Fibroblast of pulmonary artery (primary cell): ENCODE data around the gene PPP6R3.

Source experiments
- DNase-seq: peaks from one replicate; pipeline ENCODE4 v3.0.0-alpha.2; 2010; ENCODE audit warnings: low read depth
- H3K4me3 ChIP-seq: replicated peaks from 2 replicates; pipeline ENCODE4 v1.5.1; 2011; ENCODE audit warnings: low read depth, mild to moderate bottlenecking, control low read depth, low read length, moderate library complexity
- TF ChIP-seq, protein P1 (sequence below): IDR thresholded peaks from 2 replicates; pipeline ENCODE4 v1.5.1; 2011; ENCODE audit warnings: mild to moderate bottlenecking, control low read depth, low read length, inconsistent platforms; ENCODE audit errors: missing control alignments

The PPP6R3 gene

GRCh38 chr11:68657021-68657780 is 196.6 kb downstream of the PPP6R3 start:
- TF ChIP-seq, protein P1, sequence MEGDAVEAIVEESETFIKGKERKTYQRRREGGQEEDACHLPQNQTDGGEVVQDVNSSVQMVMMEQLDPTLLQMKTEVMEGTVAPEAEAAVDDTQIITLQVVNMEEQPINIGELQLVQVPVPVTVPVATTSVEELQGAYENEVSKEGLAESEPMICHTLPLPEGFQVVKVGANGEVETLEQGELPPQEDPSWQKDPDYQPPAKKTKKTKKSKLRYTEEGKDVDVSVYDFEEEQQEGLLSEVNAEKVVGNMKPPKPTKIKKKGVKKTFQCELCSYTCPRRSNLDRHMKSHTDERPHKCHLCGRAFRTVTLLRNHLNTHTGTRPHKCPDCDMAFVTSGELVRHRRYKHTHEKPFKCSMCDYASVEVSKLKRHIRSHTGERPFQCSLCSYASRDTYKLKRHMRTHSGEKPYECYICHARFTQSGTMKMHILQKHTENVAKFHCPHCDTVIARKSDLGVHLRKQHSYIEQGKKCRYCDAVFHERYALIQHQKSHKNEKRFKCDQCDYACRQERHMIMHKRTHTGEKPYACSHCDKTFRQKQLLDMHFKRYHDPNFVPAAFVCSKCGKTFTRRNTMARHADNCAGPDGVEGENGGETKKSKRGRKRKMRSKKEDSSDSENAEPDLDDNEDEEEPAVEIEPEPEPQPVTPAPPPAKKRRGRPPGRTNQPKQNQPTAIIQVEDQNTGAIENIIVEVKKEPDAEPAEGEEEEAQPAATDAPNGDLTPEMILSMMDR, result no peak
- no peak overlapping the region for H3K4me3 ChIP-seq
- no peak for DNase-seq

- TF ChIP-seq, protein P1, result no peak
- DNase-seq, result no peak
- no peak overlapping the region for H3K4me3 ChIP-seq
These were observed 197.5 kb downstream of the PPP6R3 start for GRCh38 chr11:68658097-68658496.

DNA sequence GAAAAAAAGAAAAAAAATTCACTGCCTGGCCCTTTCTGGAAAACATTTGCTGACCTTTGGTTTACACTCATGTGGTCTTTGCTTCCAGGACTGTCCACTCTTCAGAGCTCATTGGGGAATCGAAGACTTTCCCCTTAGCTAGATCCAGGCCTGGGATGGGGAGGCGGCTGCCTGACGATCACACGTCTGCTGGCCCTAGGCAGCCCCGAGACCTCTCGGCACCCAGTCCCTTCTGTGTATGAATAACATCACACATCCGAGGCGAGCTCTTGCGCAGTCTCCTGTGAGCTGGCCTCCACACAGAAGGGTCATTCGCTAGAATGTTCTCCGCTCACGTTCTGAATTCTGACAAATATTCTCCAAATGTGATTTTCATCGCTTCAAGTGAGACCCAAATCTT is 198.1 kb downstream of the PPP6R3 start:
- peak; percentile 46 for DNase-seq
- H3K4me3 ChIP-seq, result no peak overlapping the region
- TF ChIP-seq, protein P1, result no peak

DNA sequence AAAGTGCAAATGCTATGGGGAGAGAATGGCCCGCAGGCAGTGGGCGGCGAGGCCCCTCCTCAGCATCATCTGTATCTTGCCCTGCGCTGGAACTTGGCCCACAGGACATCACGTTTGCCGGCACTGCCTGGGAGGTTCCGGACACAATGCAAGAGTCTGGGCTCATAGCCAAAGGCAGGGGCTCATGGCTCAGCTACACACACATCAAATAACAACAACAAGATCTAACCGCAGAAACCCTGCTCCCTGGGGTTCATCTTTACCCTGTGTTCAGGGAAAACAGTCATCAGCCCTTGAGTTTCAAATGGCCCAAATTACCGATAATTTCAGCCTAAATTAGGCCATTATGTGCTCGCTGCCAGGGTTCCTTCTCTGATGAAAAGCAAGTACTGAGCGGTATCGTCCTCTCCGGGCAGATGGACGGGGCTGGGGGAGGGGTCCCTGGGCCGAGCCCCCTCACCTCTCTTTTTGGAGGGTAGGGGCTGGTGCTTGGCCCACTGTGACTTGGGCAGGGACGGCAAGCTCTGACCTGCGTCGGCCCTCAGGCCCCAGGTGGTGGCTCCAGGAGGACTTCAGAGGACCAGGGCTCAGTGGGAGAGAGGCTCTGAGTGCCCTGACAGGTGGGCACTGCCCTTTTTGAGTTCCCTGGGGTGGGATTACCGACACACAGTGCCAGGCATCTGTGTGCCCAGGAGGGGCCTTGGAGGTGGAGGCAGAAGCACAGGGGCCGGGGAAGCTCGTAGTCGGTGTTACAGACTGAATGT is 198.8 kb downstream of the PPP6R3 start:
- TF ChIP-seq, protein P1, result no peak
- no peak overlapping the region for H3K4me3 ChIP-seq
- peak; percentile 98 for DNase-seq

DNA sequence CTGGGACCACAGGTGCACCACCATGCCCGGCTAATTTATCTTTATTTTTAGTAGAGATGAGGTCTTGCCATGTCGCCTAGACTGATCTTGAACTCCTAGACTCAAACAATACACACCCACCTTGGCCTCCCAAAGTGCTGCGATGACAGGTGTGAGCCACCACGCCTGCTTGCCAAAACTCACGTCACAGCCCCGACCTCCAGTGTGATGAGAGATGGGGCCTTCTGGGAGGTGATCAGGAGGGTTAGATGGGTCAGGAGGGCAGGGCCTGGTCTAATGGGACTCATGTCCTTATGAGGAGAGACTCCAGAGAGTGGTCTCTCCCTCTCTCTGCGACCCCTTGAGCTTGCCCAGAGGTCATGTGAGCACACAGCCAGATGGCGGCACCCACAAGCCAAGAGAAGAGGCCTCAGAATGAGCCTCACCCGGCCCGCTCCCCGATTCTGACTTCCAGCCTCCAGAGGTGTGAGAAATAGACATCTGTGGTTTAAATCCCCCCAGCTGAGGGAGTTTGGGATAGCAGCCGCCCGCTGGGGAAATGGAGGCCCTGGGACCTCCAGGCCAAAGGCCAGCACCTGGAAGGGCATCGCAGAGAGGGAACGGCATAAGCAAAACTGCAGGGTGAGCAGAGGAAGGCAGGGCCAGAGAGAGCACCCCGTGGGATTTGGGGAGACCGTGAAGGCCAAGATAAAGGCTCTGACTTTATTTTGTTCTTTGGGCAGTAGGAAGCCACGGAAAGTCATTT is 199.7 kb downstream of the PPP6R3 start:
- no peak overlapping the region for H3K4me3 ChIP-seq
- no peak for DNase-seq
- TF ChIP-seq, protein P1, result no peak

DNA sequence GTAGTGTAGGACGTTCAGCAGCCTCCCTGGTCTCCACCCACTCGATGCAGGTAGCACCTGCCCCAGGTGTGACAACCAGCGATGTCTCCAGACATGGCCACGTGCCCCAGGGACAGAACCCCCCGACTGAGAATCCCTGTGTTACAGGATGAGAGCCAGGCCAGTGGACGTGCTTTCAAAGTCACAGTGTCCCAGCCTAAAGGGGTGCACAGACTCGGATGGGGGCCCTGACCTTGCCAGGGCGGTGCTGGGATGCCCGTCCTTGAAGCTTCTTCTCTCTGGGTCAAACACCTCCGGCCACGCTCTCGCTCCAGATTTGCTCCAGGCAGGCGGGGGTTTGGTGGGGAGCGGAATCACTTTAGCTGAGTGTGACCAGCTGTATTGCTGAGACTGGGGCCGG is 200.5 kb downstream of the PPP6R3 start:
- TF ChIP-seq, protein P1, result no peak
- no peak for DNase-seq
- H3K4me3 ChIP-seq, result no peak overlapping the region
